SJCRH30 (cell line): ENCODE results near the gene EPN3. TPM values are rescaled to one million over a fixed set of nuclear protein-coding genes. Genes with fewer than 3 reads are reported as not detected.
A peak's percentile ranks its signal among the peaks of the same experiment; 100 is the strongest.

Source experiments
- DNase-seq, 2 experiments: peaks; one replicate each; pipeline ENCODE4 v3.0.0-alpha.2; 2015 to 2020
- H3K27ac ChIP-seq: fragments of 250-450 bp; sonication (Bioruptor Pico); 2 replicates; pipeline ENCODE4 v1.5.1; 2020; ENCODE audit warnings: mild to moderate bottlenecking, moderate library complexity
- H3K27me3 ChIP-seq: fragments of 250-450 bp; sonication (Bioruptor Pico); 2 replicates; pipeline ENCODE4 v1.5.1; 2020; ENCODE audit warnings: mild to moderate bottlenecking, moderate library complexity
- H3K36me3 ChIP-seq: fragments of 250-450 bp; sonication (Bioruptor Pico); 2 replicates; pipeline ENCODE4 v1.5.1; 2020; ENCODE audit warnings: mild to moderate bottlenecking, moderate library complexity
- H3K4me1 ChIP-seq: fragments of 250-450 bp; sonication (Bioruptor Pico); 2 replicates; pipeline ENCODE4 v1.5.1; 2020; ENCODE audit warnings: mild to moderate bottlenecking, moderate library complexity
- H3K4me3 ChIP-seq: fragments of 250-450 bp; sonication (Bioruptor Pico); 2 replicates; pipeline ENCODE4 v1.5.1; 2020; ENCODE audit warnings: mild to moderate bottlenecking, moderate library complexity
- H3K9me3 ChIP-seq: fragments of 250-450 bp; sonication (Bioruptor Pico); replicated peaks from 2 replicates; pipeline ENCODE4 v1.5.1; 2020; ENCODE audit warnings: mild to moderate bottlenecking, moderate library complexity
- total RNA-seq: library from RNA; depleted of rRNA; stranded (reverse); fragments of >200 nt; shearing (Covaris generic); gene quantifications from 2 replicates; pipeline ENCODE4 v1.2.3, GENCODE V29; 2014

Gene EPN3
- total RNA-seq, 1 experiment from 2014 or later: not detected

GRCh38 chr17:50547035-50547735 is 14.7 kb downstream of the EPN3 start, which contains the start of gene SPATA20:
Gene SPATA20 (plus strand): TSS chr17:50547174. CDS start chr17:50547209, 35 bp downstream.
- H3K27ac ChIP-seq: peak within 1 kb of the TSS; percentile 34

GRCh38 chr17:50547736-50548083 is 15.2 kb downstream of the EPN3 start:
- Histone ChIP-seq H3K36me3 (no peaks in the 10 kb centered on the region), H3K9me3 (no peaks in the 10 kb centered on the region), H3K27me3 (no peaks in the 10 kb centered on the region), H3K4me1 (peaks cover 11% of the 10 kb centered on the region), H3K27ac (peak overlapping the region; percentile 34), H3K4me3 (peak overlapping the region; percentile 64)
- DNase-seq: peak; percentile 64 to 68

More at GRCh38 chr17:50547035-50547735, 14.7 kb downstream of the EPN3 start, which contains the start of gene SPATA20:
- DNase-seq: peak; percentile 90 to 92
- Histone ChIP-seq H3K36me3 (no peaks in the 10 kb centered on the region), H3K4me1 (peaks cover 14% of the 10 kb centered on the region), H3K27me3 (no peaks in the 10 kb centered on the region), H3K4me3 (peak within 1 kb of the TSS; percentile 64), H3K9me3 (no peaks in the 10 kb centered on the region)

- Histone ChIP-seq H3K36me3 (no peaks in the 10 kb centered on the region), H3K4me3 (no peak overlapping the region), H3K9me3 (no peaks in the 10 kb centered on the region), H3K27ac (peak overlapping the region; percentile 37; the same call in 1 of the 2 replicates), H3K4me1 (peaks cover 8% of the 10 kb centered on the region), H3K27me3 (no peaks in the 10 kb centered on the region)
- no peak for DNase-seq
These were observed 16.3 kb downstream of the EPN3 start for GRCh38 chr17:50548831-50549230.

GRCh38 chr17:50549256-50549941 is 16.9 kb downstream of the EPN3 start:
- H3K4me1 ChIP-seq: peaks cover 8% of the 10 kb centered on the region
- H3K27me3 ChIP-seq: no peaks in the 10 kb centered on the region
- no peaks in the 10 kb centered on the region for H3K9me3 ChIP-seq
- peak overlapping the region; percentile 37 for H3K27ac ChIP-seq
- H3K36me3 ChIP-seq: no peaks in the 10 kb centered on the region
- H3K4me3 ChIP-seq: no peak overlapping the region
- no peak for DNase-seq

GRCh38 chr17:50549969-50550368 is 17.4 kb downstream of the EPN3 start:
- H3K4me1 ChIP-seq: peaks cover 8% of the 10 kb centered on the region
- no peaks in the 10 kb centered on the region for H3K27me3 ChIP-seq
- no peaks in the 10 kb centered on the region for H3K9me3 ChIP-seq
- no peak for DNase-seq
- no peak overlapping the region for H3K4me3 ChIP-seq
- no peak overlapping the region for H3K27ac ChIP-seq
- H3K36me3 ChIP-seq: no peaks in the 10 kb centered on the region

- Histone ChIP-seq H3K27me3 (no peaks in the 10 kb centered on the region), H3K36me3 (no peaks in the 10 kb centered on the region), H3K27ac (no peak overlapping the region), H3K4me1 (peaks cover 8% of the 10 kb centered on the region), H3K9me3 (no peaks in the 10 kb centered on the region), H3K4me3 (no peak overlapping the region)
- DNase-seq: peak; percentile 67 to 78
These were observed 18.3 kb downstream of the EPN3 start for GRCh38 chr17:50550661-50551432.

- Histone ChIP-seq H3K27ac (no peak overlapping the region), H3K36me3 (no peaks in the 10 kb centered on the region), H3K27me3 (no peaks in the 10 kb centered on the region), H3K4me1 (peaks cover 8% of the 10 kb centered on the region), H3K4me3 (no peak overlapping the region), H3K9me3 (no peaks in the 10 kb centered on the region)
- DNase-seq: no peak
These were observed 18.9 kb downstream of the EPN3 start for GRCh38 chr17:50551433-50551815.

GRCh38 chr17:50551884-50552283 is 19.3 kb downstream of the EPN3 start:
- H3K27ac ChIP-seq: no peak overlapping the region
- H3K4me1 ChIP-seq: peaks cover 13% of the 10 kb centered on the region
- no peak overlapping the region for H3K4me3 ChIP-seq
- H3K36me3 ChIP-seq: no peaks in the 10 kb centered on the region
- no peaks in the 10 kb centered on the region for H3K9me3 ChIP-seq
- no peaks in the 10 kb centered on the region for H3K27me3 ChIP-seq
- no peak for DNase-seq

- Histone ChIP-seq H3K4me1 (peaks cover 5% of the 10 kb centered on the region), H3K27me3 (no peaks in the 10 kb centered on the region), H3K36me3 (no peaks in the 10 kb centered on the region), H3K4me3 (no peak overlapping the region), H3K27ac (no peak overlapping the region), H3K9me3 (no peaks in the 10 kb centered on the region)
- DNase-seq: no peak
These were observed 21.7 kb downstream of the EPN3 start for GRCh38 chr17:50554201-50554600.

GRCh38 chr17:50556803-50557202 is 24.3 kb downstream of the EPN3 start:
- peak; percentile 56 to 73 for DNase-seq
- H3K4me3 ChIP-seq: no peak overlapping the region
- no peaks in the 10 kb centered on the region for H3K36me3 ChIP-seq
- H3K27me3 ChIP-seq: no peaks in the 10 kb centered on the region
- H3K27ac ChIP-seq: no peak overlapping the region
- H3K9me3 ChIP-seq: no peaks in the 10 kb centered on the region
- H3K4me1 ChIP-seq: peaks cover 5% of the 10 kb centered on the region

GRCh38 chr17:50557630-50558029 is 25.1 kb downstream of the EPN3 start:
- DNase-seq: no peak
- H3K4me3 ChIP-seq: no peak overlapping the region
- H3K27ac ChIP-seq: no peak overlapping the region
- H3K4me1 ChIP-seq: peaks cover 5% of the 10 kb centered on the region
- no peaks in the 10 kb centered on the region for H3K36me3 ChIP-seq
- no peaks in the 10 kb centered on the region for H3K27me3 ChIP-seq
- H3K9me3 ChIP-seq: no peaks in the 10 kb centered on the region

GRCh38 chr17:50558091-50558490 is 25.6 kb downstream of the EPN3 start:
- H3K27me3 ChIP-seq: no peaks in the 10 kb centered on the region
- no peaks in the 10 kb centered on the region for H3K9me3 ChIP-seq
- H3K4me3 ChIP-seq: no peak overlapping the region
- DNase-seq: no peak
- H3K36me3 ChIP-seq: no peaks in the 10 kb centered on the region
- peaks cover 5% of the 10 kb centered on the region for H3K4me1 ChIP-seq
- H3K27ac ChIP-seq: no peak overlapping the region

GRCh38 chr17:50558581-50558940 is 26.0 kb downstream of the EPN3 start:
- Histone ChIP-seq H3K36me3 (no peaks in the 10 kb centered on the region), H3K4me1 (peaks cover 5% of the 10 kb centered on the region), H3K27me3 (no peaks in the 10 kb centered on the region)

GRCh38 chr17:50558941-50559614 is 26.5 kb downstream of the EPN3 start:
- H3K4me3 ChIP-seq: no peak overlapping the region
- H3K27me3 ChIP-seq: no peaks in the 10 kb centered on the region
- no peak for DNase-seq
- H3K27ac ChIP-seq: no peak overlapping the region
- no peaks in the 10 kb centered on the region for H3K9me3 ChIP-seq
- no peaks in the 10 kb centered on the region for H3K36me3 ChIP-seq
- peaks cover 5% of the 10 kb centered on the region for H3K4me1 ChIP-seq

More at GRCh38 chr17:50558581-50558940, 26.0 kb downstream of the EPN3 start:
- Histone ChIP-seq H3K27ac (no peak overlapping the region), H3K9me3 (no peaks in the 10 kb centered on the region), H3K4me3 (no peak overlapping the region)
- DNase-seq: no peak
